Testis (tissue), 2 donors: ENCODE data around the gene CX3CR1.

Experiments used
- CTCF ChIP-seq, 3 experiments: fragments of 450-650 bp in 2 of 3; fragments of 200-600 bp in 1 of 3; sonication (generic) in 1 of 3; IDR thresholded peaks; one replicate each; pipeline ENCODE4 v1.5.1; 2016 to 2019; ENCODE audit warnings: antibody characterized with exemption in 3 of 3, mild to moderate bottlenecking in 2 of 3, moderate library complexity in 1 of 3
- POLR2A ChIP-seq: fragments of 450-650 bp; IDR thresholded peaks from one replicate; pipeline ENCODE4 v1.6.1; 2017; ENCODE audit warnings: antibody characterized with exemption, mild to moderate bottlenecking, moderate library complexity

GRCh38 chr3:39262846-39263245 lies 17.0 kb downstream of the CX3CR1 start:
- TF ChIP-seq CTCF (IDR thresholded peaks at IDR 0.05) (no peak), POLR2A (no peak)
